H1 (cell line): ENCODE measurements around the gene CSNK2A3. TPM values are rescaled to one million over a fixed set of nuclear protein-coding genes. Genes with fewer than 3 reads are reported as not detected.

Experiments used
- CTCF ChIA-PET: fragments of 300-600 bp; sonication (Branson Sonifier 250); formaldehyde crosslinking; loops from one replicate; lab custom pipeline; 2021; ENCODE audit not compliant: partially characterized antibody; lab: Charles Lee
- POLR2A ChIA-PET: fragments of 300-600 bp; sonication (Branson Sonifier 250); formaldehyde crosslinking; loops from one replicate; lab custom pipeline; 2021; ENCODE audit warnings: inconsistent platforms; ENCODE audit not compliant: partially characterized antibody; lab: Charles Lee
- DNase-seq, 2 experiments: peaks; one replicate each; pipeline versions ENCODE4 v3.0.0 to v3.0.0-alpha.2; 2010 to 2022; ENCODE audit warnings: low spot score in 2 of 2, low read depth in 1 of 2, mixed read lengths in 1 of 2
- FAIRE-seq: peaks from 2 replicates; lab custom pipeline; 2011; peaks lifted over from hg19 to GRCh38; lab: Jason Lieb, UNC
- H2AFZ ChIP-seq: 2 replicates; pipeline ENCODE4 v1.8.1; 2012; ENCODE audit warnings: low read length, inconsistent platforms
- H2AK5ac ChIP-seq: 2 replicates; pipeline ENCODE4 v1.6.1; 2013; ENCODE audit warnings: low read depth, low read length
- H2BK120ac ChIP-seq: replicated peaks from 2 replicates; pipeline ENCODE3; 2013; ENCODE audit warnings: low read depth, low read length, inconsistent platforms
- H2BK12ac ChIP-seq: 2 replicates; pipeline ENCODE4 v1.6.1; 2013; ENCODE audit warnings: low read depth, low read length
- H2BK15ac ChIP-seq: 2 replicates; pipeline ENCODE4 v1.6.1; 2013; ENCODE audit warnings: low read length
- H2BK20ac ChIP-seq: 2 replicates; pipeline ENCODE4 v1.6.1; 2013; ENCODE audit warnings: low read length
- H2BK5ac ChIP-seq: 2 replicates; pipeline ENCODE4 v1.6.1; 2013; ENCODE audit warnings: low read depth, low read length
- H3K14ac ChIP-seq: 2 replicates; pipeline ENCODE4 v1.6.1; 2013; ENCODE audit warnings: inconsistent platforms; ENCODE audit not compliant: insufficient read length
- H3K18ac ChIP-seq: 2 replicates; pipeline ENCODE4 v1.6.1; 2013; ENCODE audit warnings: low read length; ENCODE audit errors: extremely low read depth
- H3K23ac ChIP-seq: 2 replicates; pipeline ENCODE4 v1.6.1; 2013; ENCODE audit warnings: inconsistent platforms; ENCODE audit not compliant: insufficient read length
- H3K23me2 ChIP-seq: 2 replicates; pipeline ENCODE4 v1.6.1; 2013; ENCODE audit warnings: low read depth, low read length
- H3K27ac ChIP-seq: 2 replicates; pipeline ENCODE4 v1.6.1; 2011; ENCODE audit warnings: low read depth, low read length, inconsistent platforms
- H3K27me3 ChIP-seq, 4 experiments: replicated peaks in 1 of 4; 1 replicate in 1 of 4; 2 replicates in 3 of 4; pipeline versions ENCODE4 v1.6.1 to v1.8.1; 2011 to 2013; ENCODE audit warnings: low read length in 3 of 4, mild to moderate bottlenecking in 3 of 4, inconsistent platforms in 2 of 4, mixed read lengths in 2 of 4, moderate library complexity in 1 of 4; ENCODE audit not compliant: control insufficient read depth in 3 of 4, insufficient read depth in 3 of 4; ENCODE audit errors: extremely low read depth in 1 of 4
- H3K36me3 ChIP-seq, 4 experiments: 2 replicates each; pipeline versions ENCODE4 v1.6.1 to v1.8.1; 2011 to 2013; ENCODE audit warnings: mild to moderate bottlenecking in 4 of 4, low read length in 3 of 4, moderate library complexity in 2 of 4, control low read depth in 1 of 4, inconsistent platforms in 1 of 4; ENCODE audit not compliant: insufficient read depth in 4 of 4, control insufficient read depth in 2 of 4
- H3K4ac ChIP-seq: replicated peaks from 2 replicates; pipeline ENCODE3; 2013; ENCODE audit warnings: low read length, low read depth, mixed read lengths, inconsistent platforms; ENCODE audit not compliant: insufficient read length
- H3K4me1 ChIP-seq, 4 experiments: replicated peaks in 1 of 4; 1 replicate in 1 of 4; 2 replicates in 3 of 4; pipeline versions ENCODE4 v1.6.1 to v1.8.1; 2011 to 2013; ENCODE audit warnings: low read length in 3 of 4, inconsistent platforms in 2 of 4, mixed read lengths in 1 of 4; ENCODE audit not compliant: insufficient read depth in 4 of 4, control insufficient read depth in 3 of 4
- H3K4me2 ChIP-seq, 2 experiments: 2 replicates each; pipeline versions ENCODE4 v1.6.1 to v1.8.1; 2011 to 2013; ENCODE audit warnings: low read depth in 2 of 2, low read length in 2 of 2, control low read depth in 1 of 2, inconsistent platforms in 1 of 2, mild to moderate bottlenecking in 1 of 2; ENCODE audit not compliant: insufficient read depth in 1 of 2
- H3K4me3 ChIP-seq, 4 experiments: fragments of 200-600, 300-600 bp in 1 of 4; sonication (generic), shearing (Covaris generic), sonication (Bioruptor Twin) in 1 of 4; 2 replicates each; pipeline versions ENCODE4 v1.5.1 to v1.8.1; 2011 to 2016; ENCODE audit warnings: low read length in 4 of 4, low read depth in 3 of 4, control low read depth in 2 of 4, inconsistent platforms in 2 of 4, mild to moderate bottlenecking in 2 of 4, mixed read lengths in 1 of 4, moderate library complexity in 1 of 4; ENCODE audit not compliant: insufficient read depth in 2 of 4; ENCODE audit errors: extremely low read depth in 1 of 4
- H3K56ac ChIP-seq: replicated peaks from 2 replicates; pipeline ENCODE3; 2013; ENCODE audit warnings: low read depth, mild to moderate bottlenecking, mixed read lengths, low read length, inconsistent platforms; ENCODE audit not compliant: insufficient read length
- H3K79me1 ChIP-seq: 2 replicates; pipeline ENCODE4 v1.6.1; 2013; ENCODE audit warnings: low read depth, low read length, control low read depth
- H3K79me2 ChIP-seq, 2 experiments: 2 replicates each; pipeline versions ENCODE4 v1.6.1 to v1.8.1; 2012 to 2013; ENCODE audit warnings: low read length in 2 of 2, mild to moderate bottlenecking in 2 of 2, inconsistent platforms in 1 of 2; ENCODE audit not compliant: insufficient read depth in 2 of 2, control insufficient read depth in 1 of 2
- H3K9ac ChIP-seq, 4 experiments: replicated peaks in 1 of 4; 1 replicate in 1 of 4; 2 replicates in 3 of 4; pipeline versions ENCODE4 v1.6.1 to v1.8.1; 2011 to 2013; ENCODE audit warnings: low read depth in 3 of 4, low read length in 3 of 4, control low read depth in 2 of 4, mild to moderate bottlenecking in 2 of 4, moderate library complexity in 2 of 4, inconsistent platforms in 1 of 4; ENCODE audit errors: extremely low read depth in 1 of 4
- H3K9me3 ChIP-seq, 2 experiments: 2 replicates each; pipeline versions ENCODE4 v1.6.1 to v1.8.1; 2012 to 2013; ENCODE audit warnings: mild to moderate bottlenecking in 2 of 2, moderate library complexity in 2 of 2, control low read depth in 1 of 2, inconsistent platforms in 1 of 2, low read depth in 1 of 2, low read length in 1 of 2, mixed read lengths in 1 of 2; ENCODE audit not compliant: insufficient read depth in 2 of 2
- H4K20me1 ChIP-seq, 2 experiments: replicated peaks in 1 of 2; 2 replicates each; pipeline versions ENCODE3 to v1.8.1; 2011 to 2013; ENCODE audit warnings: inconsistent platforms in 2 of 2, low read length in 2 of 2, mild to moderate bottlenecking in 1 of 2; ENCODE audit not compliant: insufficient read depth in 2 of 2, control insufficient read depth in 1 of 2
- H4K5ac ChIP-seq: 2 replicates; pipeline ENCODE4 v1.6.1; 2013; ENCODE audit warnings: low read length, low read depth, mixed read lengths, inconsistent platforms; ENCODE audit not compliant: insufficient read length
- H4K8ac ChIP-seq: 2 replicates; pipeline ENCODE4 v1.8.0; 2013; ENCODE audit warnings: mild to moderate bottlenecking, moderate library complexity, low read length, inconsistent platforms; ENCODE audit not compliant: insufficient read depth; ENCODE audit errors: extremely low read depth
- H4K91ac ChIP-seq: replicated peaks from 2 replicates; pipeline ENCODE3; 2013; ENCODE audit warnings: low read length, mixed read lengths, inconsistent platforms; ENCODE audit not compliant: insufficient read length
- BACH1 ChIP-seq: IDR thresholded peaks from 2 replicates; pipeline ENCODE4 v1.6.1; 2012; ENCODE audit warnings: low read length, improper control_type of control experiment
- CHD1 ChIP-seq: IDR thresholded peaks from 2 replicates; pipeline ENCODE4 v1.6.1; 2012; ENCODE audit warnings: low read depth, low read length, improper control_type of control experiment
- FOSL1 ChIP-seq: IDR thresholded peaks from 2 replicates; pipeline ENCODE4 v1.6.1; 2011; ENCODE audit warnings: mild to moderate bottlenecking, low read depth, low read length, moderate library complexity; ENCODE audit not compliant: insufficient read depth
- HDAC6 ChIP-seq: IDR thresholded peaks from one replicate; pipeline ENCODE4 v1.7.1; 2012; ENCODE audit warnings: low read depth, mild to moderate bottlenecking, inconsistent platforms, low read length, moderate library complexity
- MAFK ChIP-seq: IDR thresholded peaks from 2 replicates; pipeline ENCODE4 v1.6.1; 2012; ENCODE audit warnings: low read depth, mild to moderate bottlenecking, improper control_type of control experiment, low read length
- TEAD4 ChIP-seq: IDR thresholded peaks from 2 replicates; pipeline ENCODE4 v1.6.1; 2012; ENCODE audit warnings: low read depth, low read length, inconsistent platforms, mixed read lengths
- WGBS, 2 experiments: shearing (Covaris generic) in 1 of 2; methylation state at CpG; one replicate each; pipeline versions ENCODE4 v1.1.6 to v1.1.7; 2013 to 2015; ENCODE audit warnings: low lambda C conversion rate in 2 of 2, mixed read lengths in 2 of 2, inconsistent platforms in 1 of 2, low coverage in 1 of 2, missing lambda C conversion rate in 1 of 2; ENCODE audit not compliant: insufficient replicate concordance in 2 of 2, insufficient coverage in 1 of 2, insufficient read length in 1 of 2; ENCODE audit errors: extremely low coverage in 1 of 2, missing lambda C conversion rate in 1 of 2; 5-methylcytosine and 5-hydroxymethylcytosine counted together
- polyA plus RNA-seq, 7 experiments: library from polyadenylated mRNA; depleted of rRNA in 3 of 7; stranded (reverse) in 5 of 7; unstranded in 2 of 7; fragments of >200 nt in 5 of 7; fragments of 200-250 nt in 2 of 7; gene quantifications; 1 replicate in 5 of 7; 2 replicates in 1 of 7; 4 replicates in 1 of 7; pipeline versions ENCODE4 v1.2.1 to v1.2.3, GENCODE V29; 2011 to 2013; ENCODE audit warnings: missing spikeins in 2 of 7, mixed read lengths in 2 of 7
- total RNA-seq: library from RNA; stranded (reverse); fragmentation: NEBNext Ultra II Directional; extraction: Animal tissue kit (Norgen Biotek cat#: 25700); gene quantifications from 2 replicates; pipeline ENCODE4 v1.2.1, GENCODE V29; 2021
- TF ChIP-seq, protein P1 (sequence below): IDR thresholded peaks from 2 replicates; pipeline ENCODE4 v1.6.1; 2012; ENCODE audit warnings: inconsistent platforms

Gene CSNK2A3
- total and polyA plus RNA-seq, 2 of the 8 experiments (the other 6 are each of a cell fraction or from before 2014, with no cell fraction given): 0.69 to 1.0 TPM

DNA sequence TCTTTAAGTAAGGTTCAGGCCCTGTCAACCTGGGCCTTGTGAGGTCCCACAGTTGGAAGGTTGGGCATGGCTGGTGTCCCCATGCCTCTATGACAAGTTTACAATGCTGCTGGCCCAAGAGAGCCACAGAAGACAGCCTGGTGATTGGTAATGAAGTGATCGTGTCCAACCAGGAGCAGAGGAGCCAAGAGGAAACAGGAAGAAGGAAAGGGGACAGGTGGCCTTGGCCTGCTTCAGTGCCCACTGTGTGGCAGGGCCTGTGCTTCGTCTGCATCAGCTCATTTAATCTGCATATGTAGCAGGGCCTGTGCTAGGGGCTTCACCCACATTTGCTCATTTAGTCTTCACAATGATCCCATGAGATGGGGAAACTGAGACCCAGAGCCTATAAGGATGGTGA lies 42.1 kb upstream of the CSNK2A3 start:
- Histone ChIP-seq H2BK12ac (no peak overlapping the region), H2AFZ (no peak overlapping the region), H2BK120ac (no peak overlapping the region), H2BK15ac (no peak overlapping the region), H3K14ac (no peak overlapping the region), H3K23ac (no peak overlapping the region), H3K4me2 (no peak overlapping the region), H3K36me3 (no peaks in the 10 kb centered on the region), H3K27ac (no peak overlapping the region), H2BK5ac (no peak overlapping the region), H3K56ac (no peak overlapping the region), H3K9me3 (no peaks in the 10 kb centered on the region), H4K91ac (no peak overlapping the region), H3K9ac (no peak overlapping the region), H4K8ac (no peak overlapping the region), H3K4me3 (no peak overlapping the region), H4K5ac (no peak overlapping the region), H3K23me2 (no peaks in the 10 kb centered on the region), H3K4ac (no peak overlapping the region), H3K27me3 (no peaks in the 10 kb centered on the region; a peak in 1 of 7 replicates), H3K4me1 (no peaks in the 10 kb centered on the region), H2BK20ac (no peak overlapping the region), H3K18ac (no peak overlapping the region), H3K79me2 (no peaks in the 10 kb centered on the region), H3K79me1 (no peaks in the 10 kb centered on the region), H2AK5ac (peak overlapping the region; percentile 17; the same call in 1 of the 2 replicates), H4K20me1 (no peaks in the 10 kb centered on the region)
- no peak for DNase-seq
- no peak for FAIRE-seq
- ChIA-PET CTCF (interaction anchor here (0.6 to 1.5 kb wide), 4 partner anchors 14 to 393 kb away, joined by 3 read pairs; no protein-coding TSS in a partner anchor), POLR2A (no interaction called here)
- WGBS, 2 experiments: 95% methylated on average over 2 of the region's 2 CpGs; no CpG with 5 or more reads in 1 of the 2 experiments
- TF ChIP-seq CHD1 (no peak), FOSL1 (no peak), MAFK (no peak), BACH1 (no peak), HDAC6 (no peak), TEAD4 (no peak)
- TF ChIP-seq, protein P1, sequence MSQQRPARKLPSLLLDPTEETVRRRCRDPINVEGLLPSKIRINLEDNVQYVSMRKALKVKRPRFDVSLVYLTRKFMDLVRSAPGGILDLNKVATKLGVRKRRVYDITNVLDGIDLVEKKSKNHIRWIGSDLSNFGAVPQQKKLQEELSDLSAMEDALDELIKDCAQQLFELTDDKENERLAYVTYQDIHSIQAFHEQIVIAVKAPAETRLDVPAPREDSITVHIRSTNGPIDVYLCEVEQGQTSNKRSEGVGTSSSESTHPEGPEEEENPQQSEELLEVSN: no peak
